ENCODE data around the gene DENND5A. TPM values are rescaled to one million over a fixed set of nuclear protein-coding genes. Genes with fewer than 3 reads are reported as not detected.
A peak's percentile ranks its signal among the peaks of the same experiment; 100 is the strongest.

DENND5A gene
- polyA plus RNA-seq, 1 experiment = 145 TPM

DNA sequence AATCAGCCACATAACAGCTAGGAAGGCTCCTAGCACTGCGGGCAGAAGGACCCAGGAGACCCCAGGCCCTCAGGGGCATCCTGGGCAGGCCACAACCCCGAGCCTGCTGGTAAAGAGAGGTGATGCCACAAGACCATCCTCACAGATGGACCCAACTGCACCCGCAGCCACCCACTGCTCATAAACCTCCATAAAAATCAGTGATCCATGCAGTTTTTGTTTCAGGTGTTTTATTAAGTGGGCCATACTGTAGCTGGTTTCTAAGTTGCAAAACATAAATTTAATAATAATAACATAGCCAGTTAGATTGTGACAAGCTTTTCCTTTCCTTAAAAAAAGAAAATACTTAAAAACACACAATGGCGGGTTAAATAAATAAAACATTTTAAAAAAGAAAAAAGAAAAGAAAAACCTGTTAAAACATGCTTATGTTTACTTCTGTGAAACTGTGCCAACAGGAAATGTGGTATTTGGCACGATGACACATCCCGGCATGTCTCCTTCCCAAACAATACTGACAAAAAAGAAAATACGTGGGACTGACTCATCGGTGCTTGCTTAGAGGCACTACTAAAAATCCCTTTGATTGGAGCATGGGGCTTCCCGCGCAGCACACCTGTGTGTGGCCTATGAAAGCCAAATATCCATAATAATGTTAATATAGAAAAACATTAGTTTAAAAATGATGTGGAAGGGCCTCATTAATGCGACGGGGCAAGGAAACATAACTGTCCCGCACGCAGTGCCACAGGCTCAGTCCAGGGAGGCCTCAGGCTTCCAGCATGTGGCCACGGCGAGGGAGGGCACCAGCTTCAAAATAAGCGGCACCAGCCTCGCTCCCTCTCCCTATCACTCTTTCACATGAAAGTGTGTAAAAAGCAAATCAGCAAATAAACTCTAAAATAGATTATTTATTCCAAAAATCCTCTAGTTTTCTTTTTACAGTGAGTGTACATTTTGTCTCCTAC lies 126.3 kb downstream of the DENND5A start:
- H3K27me3 ChIP-seq (ENCODE audit: control insufficient read depth, insufficient read depth, low read length) = no peaks in the 10 kb centered on the region
- no peak overlapping the region for H3K4me3 ChIP-seq (ENCODE audit: low read depth, low read length)
- peak; percentile 81 for DNase-seq (ENCODE audit: low read depth, low spot score)
- H3K27ac ChIP-seq (ENCODE audit: low read depth, low read length) = peak overlapping the region; percentile 75
- CTCF ChIA-PET = interaction anchor here (0.8 to 3.7 kb wide), 24 partner anchors 10 to 368 kb away, joined by 3 to 123 read pairs (median 7); partner anchors contain the start of genes ASCL3 and NRIP3
- TF ChIP-seq, protein P1, sequence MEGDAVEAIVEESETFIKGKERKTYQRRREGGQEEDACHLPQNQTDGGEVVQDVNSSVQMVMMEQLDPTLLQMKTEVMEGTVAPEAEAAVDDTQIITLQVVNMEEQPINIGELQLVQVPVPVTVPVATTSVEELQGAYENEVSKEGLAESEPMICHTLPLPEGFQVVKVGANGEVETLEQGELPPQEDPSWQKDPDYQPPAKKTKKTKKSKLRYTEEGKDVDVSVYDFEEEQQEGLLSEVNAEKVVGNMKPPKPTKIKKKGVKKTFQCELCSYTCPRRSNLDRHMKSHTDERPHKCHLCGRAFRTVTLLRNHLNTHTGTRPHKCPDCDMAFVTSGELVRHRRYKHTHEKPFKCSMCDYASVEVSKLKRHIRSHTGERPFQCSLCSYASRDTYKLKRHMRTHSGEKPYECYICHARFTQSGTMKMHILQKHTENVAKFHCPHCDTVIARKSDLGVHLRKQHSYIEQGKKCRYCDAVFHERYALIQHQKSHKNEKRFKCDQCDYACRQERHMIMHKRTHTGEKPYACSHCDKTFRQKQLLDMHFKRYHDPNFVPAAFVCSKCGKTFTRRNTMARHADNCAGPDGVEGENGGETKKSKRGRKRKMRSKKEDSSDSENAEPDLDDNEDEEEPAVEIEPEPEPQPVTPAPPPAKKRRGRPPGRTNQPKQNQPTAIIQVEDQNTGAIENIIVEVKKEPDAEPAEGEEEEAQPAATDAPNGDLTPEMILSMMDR (IDR thresholded peaks at IDR 0.05; ENCODE audit: low read depth, low read length) = no peak
- H3K9me3 ChIP-seq (ENCODE audit: control insufficient read depth, insufficient read depth, low read length) = no peaks in the 10 kb centered on the region
- POLR2A ChIA-PET = interaction anchor here (1.7 to 1.9 kb wide), 2 partner anchors 123 to 175 kb away, joined by 7 to 8 read pairs; partner anchors contain the start of gene TMEM9B

DNA sequence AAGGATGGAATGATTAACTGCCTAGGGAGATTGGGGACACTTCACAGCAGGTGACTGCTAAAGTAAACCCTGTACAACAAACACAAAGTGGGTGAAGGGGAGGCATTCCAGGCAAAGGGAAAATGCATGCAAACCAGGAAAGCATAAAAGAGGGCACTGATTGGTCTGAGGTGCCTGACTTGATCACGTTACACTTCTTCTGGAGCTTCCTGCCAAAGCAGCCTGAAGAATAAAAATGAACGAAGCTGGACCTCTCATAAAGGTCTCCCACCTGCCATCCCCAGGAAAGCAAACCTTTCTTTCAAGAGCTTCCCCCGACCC lies 127.1 kb downstream of the DENND5A start:
- POLR2A ChIA-PET = interaction anchor here (1.0 to 1.9 kb wide), 4 partner anchors 122 to 267 kb away, joined by 3 to 8 read pairs (median 6); partner anchors contain the start of gene TMEM9B
- no peak for DNase-seq (ENCODE audit: low read depth, low spot score)

DNA sequence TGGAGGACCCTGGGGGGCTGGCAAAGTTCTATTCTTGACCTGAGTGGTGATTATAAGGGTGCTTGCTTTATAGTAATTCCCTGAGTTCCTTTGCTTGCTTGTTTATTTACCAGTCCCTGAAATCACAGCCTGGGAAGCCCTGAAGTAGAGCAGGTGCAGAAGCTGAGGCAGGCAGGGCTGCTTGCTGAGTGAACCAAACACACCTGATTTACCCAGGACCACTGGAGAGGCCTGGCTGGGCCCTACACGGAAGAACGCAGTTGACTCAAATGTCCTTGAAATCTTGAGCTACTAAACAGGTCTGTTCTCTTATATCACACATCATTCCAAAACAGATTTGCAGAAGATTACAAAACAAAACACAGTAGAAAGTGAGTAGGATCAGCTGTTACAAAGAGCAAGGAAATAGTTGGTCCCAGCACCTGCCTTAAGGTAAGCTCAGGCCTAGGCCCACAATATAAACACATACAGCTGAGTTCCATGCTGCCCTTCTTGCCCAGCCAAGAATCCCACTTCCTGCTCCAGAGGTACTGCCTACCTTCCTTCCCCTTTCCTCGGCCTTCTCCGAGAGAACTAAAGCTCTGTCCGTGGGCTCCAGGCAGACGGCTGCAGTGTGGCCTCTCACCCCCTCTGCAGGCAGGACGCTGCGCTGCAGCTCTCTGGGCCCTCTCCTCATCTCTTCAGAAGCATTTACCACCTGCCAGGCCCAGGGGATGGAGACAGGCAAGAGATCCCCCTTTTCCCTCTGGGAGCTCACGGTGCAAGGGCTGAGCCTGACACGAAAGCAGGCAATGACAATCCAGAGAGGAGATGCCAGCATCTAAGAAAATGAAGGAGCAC lies 127.6 kb downstream of the DENND5A start:
- ChIA-PET POLR2A (interaction anchor here (0.5 to 1.9 kb wide), 5 partner anchors 84 to 266 kb away, joined by 3 to 8 read pairs (median 4); partner anchors contain the start of gene TMEM9B), CTCF (interaction anchor here (0.6 to 3.7 kb wide), 63 partner anchors 9 to 937 kb away, joined by 3 to 123 read pairs (median 4); partner anchors contain the start of genes ASCL3 and NRIP3)
- Histone ChIP-seq H3K27me3 (ENCODE audit: control insufficient read depth, insufficient read depth, low read length) (no peaks in the 10 kb centered on the region), H3K4me3 (ENCODE audit: low read depth, low read length) (no peak overlapping the region), H3K27ac (ENCODE audit: low read depth, low read length) (no peak overlapping the region), H3K9me3 (ENCODE audit: control insufficient read depth, insufficient read depth, low read length) (no peaks in the 10 kb centered on the region)
- TF ChIP-seq, protein P1 (IDR thresholded peaks at IDR 0.05; ENCODE audit: low read depth, low read length) = peak; percentile 99
- DNase-seq (ENCODE audit: low read depth, low spot score) = peak; percentile 41

More for the DNA sequence above, 127.1 kb downstream of the DENND5A start:
- Histone ChIP-seq H3K27ac (ENCODE audit: low read depth, low read length) (no peak overlapping the region), H3K4me3 (ENCODE audit: low read depth, low read length) (no peak overlapping the region), H3K9me3 (ENCODE audit: control insufficient read depth, insufficient read depth, low read length) (no peaks in the 10 kb centered on the region), H3K27me3 (ENCODE audit: control insufficient read depth, insufficient read depth, low read length) (no peaks in the 10 kb centered on the region)
- CTCF ChIA-PET = interaction anchor here (0.7 to 3.7 kb wide), 47 partner anchors 9 to 938 kb away, joined by 3 to 123 read pairs (median 5); partner anchors contain the start of genes ASCL3 and NRIP3
- TF ChIP-seq, protein P1 (IDR thresholded peaks at IDR 0.05; ENCODE audit: low read depth, low read length) = no peak

DNA sequence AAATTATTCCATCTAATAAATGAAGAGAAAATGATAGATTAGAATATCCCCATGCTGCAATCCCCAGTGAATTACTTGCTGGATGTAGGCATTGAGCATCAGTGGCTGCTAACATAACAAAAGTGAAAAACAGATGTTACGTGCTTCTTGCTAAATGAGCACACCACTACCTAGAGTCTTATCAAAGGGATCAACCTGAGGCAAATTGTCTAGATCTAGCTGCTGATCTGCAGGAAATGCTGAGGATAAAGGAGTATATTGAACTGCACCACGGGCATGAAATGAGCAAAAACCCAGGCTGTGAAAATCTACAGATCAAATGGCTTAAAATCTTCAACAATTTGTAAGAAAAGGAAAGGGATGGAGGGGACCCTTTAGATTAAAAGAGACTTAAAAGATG lies 128.4 kb downstream of the DENND5A start:
- DNase-seq (ENCODE audit: low read depth, low spot score) = no peak
- Histone ChIP-seq H3K9me3 (ENCODE audit: control insufficient read depth, insufficient read depth, low read length) (no peaks in the 10 kb centered on the region), H3K27me3 (ENCODE audit: control insufficient read depth, insufficient read depth, low read length) (no peaks in the 10 kb centered on the region), H3K4me3 (ENCODE audit: low read depth, low read length) (no peak overlapping the region), H3K27ac (ENCODE audit: low read depth, low read length) (no peak overlapping the region)
- CTCF ChIA-PET = interaction anchor here (0.8 to 3.7 kb wide), 18 partner anchors 8 to 410 kb away, joined by 3 to 123 read pairs (median 8); no protein-coding TSS in a partner anchor
- TF ChIP-seq, protein P1 (IDR thresholded peaks at IDR 0.05; ENCODE audit: low read depth, low read length) = no peak
- POLR2A ChIA-PET = no interaction called here

Measured in AG04450 (cell line).